IPS DF 6.9 (cell line): ENCODE results near the gene AGBL4.
"Not testable (repeated sequence)": the region's sequence is repeated elsewhere in the genome, so short reads cannot be mapped to it uniquely, and the experiment has no call there.

Source experiments
- DNase-seq: peaks from one replicate; pipeline ENCODE4 v3.0.0-alpha.2; 2013; ENCODE audit warnings: low read depth, low spot score
- H3K27ac ChIP-seq: one replicate; pipeline ENCODE4 v1.5.1; 2013; ENCODE audit warnings: low read length, control low read depth
- H3K27me3 ChIP-seq: 2 replicates; pipeline ENCODE4 v1.6.1; 2013; ENCODE audit warnings: mild to moderate bottlenecking, low read length; ENCODE audit not compliant: control insufficient read depth, insufficient read depth
- H3K36me3 ChIP-seq: 2 replicates; pipeline ENCODE4 v1.6.1; 2013; ENCODE audit warnings: low read length; ENCODE audit not compliant: control insufficient read depth, insufficient read depth
- H3K4me1 ChIP-seq: 2 replicates; pipeline ENCODE4 v1.6.1; 2013; ENCODE audit warnings: low read length; ENCODE audit not compliant: control insufficient read depth, insufficient read depth
- H3K4me3 ChIP-seq: 2 replicates; pipeline ENCODE4 v1.5.1; 2013; ENCODE audit warnings: mild to moderate bottlenecking, low read length
- H3K9me3 ChIP-seq: 2 replicates; pipeline ENCODE4 v1.6.1; 2013; ENCODE audit warnings: low read length, inconsistent platforms; ENCODE audit not compliant: control insufficient read depth, insufficient read depth
- WGBS: extraction: QIAGEN DNeasy Blood & Tissue Kit; methylation state at CpG from one replicate; pipeline ENCODE4 v1.1.7; 2013; ENCODE audit warnings: mixed read lengths, missing lambda C conversion rate; ENCODE audit not compliant: insufficient read length, insufficient coverage; 5-methylcytosine and 5-hydroxymethylcytosine counted together

The AGBL4 gene

DNA sequence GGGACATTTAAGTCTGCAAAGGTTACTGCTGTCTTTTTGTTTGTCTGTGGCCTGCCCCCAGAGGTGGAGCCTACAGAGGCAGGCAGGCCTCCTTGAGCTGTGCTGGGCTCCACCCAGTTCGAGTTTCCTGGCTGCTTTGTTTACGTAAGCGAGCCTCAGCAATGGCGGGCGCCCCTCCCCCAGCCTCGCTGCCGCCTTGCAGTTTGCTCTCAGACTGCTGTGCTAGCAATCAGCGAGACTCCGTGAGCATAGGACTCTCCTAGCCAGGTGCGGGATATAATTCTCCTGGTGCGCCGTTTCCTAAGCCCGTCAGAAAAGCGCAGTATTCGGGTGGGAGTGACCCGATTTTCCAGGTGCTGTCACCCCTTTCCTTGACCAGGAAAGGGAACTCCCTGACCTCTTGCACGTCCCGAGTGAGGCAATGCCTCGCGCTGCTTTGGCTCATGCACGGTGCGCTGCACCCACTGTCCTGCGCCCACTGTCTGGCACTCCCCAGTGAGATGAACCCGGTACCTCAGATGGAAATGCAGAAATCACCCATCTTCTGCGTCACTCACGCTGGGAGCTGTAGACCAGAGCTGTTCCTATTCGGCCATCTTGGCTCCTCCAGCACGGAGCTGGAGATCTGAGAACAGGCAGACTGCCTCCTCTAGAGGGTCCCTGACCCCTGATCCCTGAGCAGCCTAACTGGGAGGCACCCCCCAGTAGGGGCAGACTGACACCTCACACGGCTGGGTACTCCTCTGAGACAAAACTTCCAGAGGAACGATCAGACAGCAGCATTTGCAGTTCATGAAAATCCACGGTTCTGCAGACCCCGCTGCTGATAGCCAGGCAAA, 766.3 kb downstream of the AGBL4 start:
- DNase-seq, H3K27me3 ChIP-seq, H3K9me3 ChIP-seq, H3K4me1 ChIP-seq, H3K27ac ChIP-seq, H3K36me3 ChIP-seq, H3K4me3 ChIP-seq: not testable (repeated sequence)
- no CpG with 5 or more reads among the region's 32 CpGs for WGBS

DNA sequence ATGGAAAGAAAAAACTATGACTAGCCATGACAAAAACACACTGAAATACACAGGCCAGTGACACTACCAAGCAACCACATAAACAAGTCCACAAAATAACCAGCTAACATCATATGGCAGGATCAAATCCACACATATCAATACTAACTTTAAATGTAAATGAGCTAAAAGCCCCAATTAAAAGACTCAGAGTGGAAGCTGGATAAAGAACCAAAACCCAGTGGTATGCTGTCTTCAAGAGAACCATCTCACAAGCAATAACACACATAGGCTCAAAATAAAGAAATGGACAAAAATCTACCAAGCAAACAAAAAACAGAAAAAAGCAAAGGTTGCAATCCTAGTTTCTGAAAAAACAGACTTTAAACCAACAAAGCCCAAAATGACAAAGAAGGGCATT, 770.8 kb downstream of the AGBL4 start:
- H3K9me3 ChIP-seq = peaks cover 9% of the 10 kb centered on the region

DNA sequence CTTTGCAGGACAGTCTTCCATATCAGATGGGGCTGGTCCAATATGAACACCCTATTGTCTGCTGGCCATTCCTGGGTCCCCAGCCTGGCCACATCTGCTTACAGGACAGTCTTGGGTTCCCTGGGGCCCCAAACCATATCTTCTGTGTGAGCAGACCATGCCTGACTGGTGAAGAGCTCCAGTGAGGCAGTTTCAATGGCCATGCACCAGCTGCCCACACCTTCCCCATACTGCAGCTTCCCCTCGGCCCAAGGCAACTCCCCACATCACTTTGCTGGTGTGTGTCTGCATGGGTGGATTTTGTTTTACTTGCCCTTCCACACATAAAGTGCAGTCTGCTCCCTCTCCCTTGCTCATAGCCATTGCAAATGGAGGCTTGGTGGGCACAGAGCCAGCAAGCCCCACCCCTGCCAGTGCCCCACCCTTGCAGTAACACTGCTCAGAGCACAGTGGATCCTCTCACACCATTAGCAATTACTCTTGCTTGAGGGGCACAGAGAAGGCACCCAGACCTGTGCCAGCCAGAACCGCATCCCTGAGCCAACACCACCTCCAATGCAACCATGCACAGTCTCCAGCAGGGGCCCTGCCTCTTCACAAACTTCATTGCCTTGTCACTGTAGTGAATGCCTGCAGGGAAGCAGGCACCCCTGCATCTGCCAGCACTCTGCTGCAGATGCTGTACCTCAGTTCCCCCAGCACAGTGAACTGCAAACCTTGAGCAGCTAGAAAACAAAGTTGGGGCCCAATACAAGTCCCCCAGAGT, 772.6 kb downstream of the AGBL4 start:
- H3K27ac ChIP-seq = no peak overlapping the region
- H3K9me3 ChIP-seq = peaks cover 9% of the 10 kb centered on the region
- DNase-seq = no peak
- no peak overlapping the region for H3K4me3 ChIP-seq
- H3K27me3 ChIP-seq = no peaks in the 10 kb centered on the region
- WGBS = no CpG with 5 or more reads among the region's 2 CpGs
- H3K4me1 ChIP-seq = no peaks in the 10 kb centered on the region
- no peaks in the 10 kb centered on the region for H3K36me3 ChIP-seq

More for the DNA sequence above, 770.8 kb downstream of the AGBL4 start:
- H3K36me3 ChIP-seq = no peaks in the 10 kb centered on the region
- DNase-seq = no peak
- no peaks in the 10 kb centered on the region for H3K27me3 ChIP-seq
- no peak overlapping the region for H3K4me3 ChIP-seq
- no peak overlapping the region for H3K27ac ChIP-seq
- no peaks in the 10 kb centered on the region for H3K4me1 ChIP-seq

DNA sequence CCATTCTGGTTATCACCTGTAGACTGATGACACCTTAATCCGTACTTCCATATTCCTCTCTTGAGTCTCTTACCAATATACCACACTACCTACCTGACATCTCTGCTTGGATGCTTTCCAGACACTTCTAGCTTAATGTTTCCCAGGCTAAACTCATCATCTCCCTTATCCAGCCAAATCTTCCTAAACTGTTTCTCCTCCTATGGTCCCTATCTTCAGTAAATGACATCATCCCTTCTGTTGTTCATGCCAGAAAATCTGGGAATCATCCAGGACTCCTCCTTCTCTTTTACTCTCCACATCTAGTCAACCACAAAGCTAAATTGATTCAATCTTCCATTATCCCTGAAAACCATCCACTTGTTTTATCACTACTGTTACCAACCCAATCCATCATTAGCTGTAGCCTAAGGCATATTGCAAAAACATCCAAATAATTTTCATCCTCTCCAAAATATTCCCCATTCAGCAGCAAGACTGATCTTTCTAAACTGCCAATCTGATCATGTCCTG, 783.0 kb downstream of the AGBL4 start:
- H3K9me3 ChIP-seq = no peaks in the 10 kb centered on the region; the same call in 1 of the 2 replicates
- H3K4me1 ChIP-seq = no peaks in the 10 kb centered on the region
- no CpG with 5 or more reads among the region's 1 CpG for WGBS
- H3K27ac ChIP-seq = no peak overlapping the region
- no peaks in the 10 kb centered on the region for H3K36me3 ChIP-seq
- no peak for DNase-seq
- no peaks in the 10 kb centered on the region for H3K27me3 ChIP-seq
- H3K4me3 ChIP-seq = no peak overlapping the region

- Histone ChIP-seq H3K9me3 (no peaks in the 10 kb centered on the region; the same call in 1 of the 2 replicates), H3K36me3 (no peaks in the 10 kb centered on the region), H3K27me3 (no peaks in the 10 kb centered on the region), H3K4me3 (no peak overlapping the region), H3K4me1 (no peaks in the 10 kb centered on the region), H3K27ac (no peak overlapping the region)
- DNase-seq = no peak
- no CpG with 5 or more reads among the region's 1 CpG for WGBS
These were observed 788.8 kb downstream of the AGBL4 start for GRCh38 chr1:49234988-49235387.

- Histone ChIP-seq H3K27ac (no peak overlapping the region), H3K9me3 (peaks cover 8% of the 10 kb centered on the region), H3K4me3 (no peak overlapping the region), H3K36me3 (no peaks in the 10 kb centered on the region), H3K4me1 (no peaks in the 10 kb centered on the region), H3K27me3 (no peaks in the 10 kb centered on the region)
- WGBS = no CpG with 5 or more reads among the region's 1 CpG
- DNase-seq = no peak
These were observed 794.2 kb downstream of the AGBL4 start for GRCh38 chr1:49229555-49229954.

GRCh38 chr1:49226758-49227157, 797.0 kb downstream of the AGBL4 start:
- Histone ChIP-seq H3K27me3 (no peaks in the 10 kb centered on the region), H3K9me3 (peaks cover 8% of the 10 kb centered on the region), H3K4me1 (no peaks in the 10 kb centered on the region), H3K4me3 (no peak overlapping the region), H3K27ac (no peak overlapping the region), H3K36me3 (no peaks in the 10 kb centered on the region)
- DNase-seq = no peak
- no CpG with 5 or more reads among the region's 1 CpG for WGBS

- WGBS = no CpG with 5 or more reads among the region's 1 CpG
- Histone ChIP-seq H3K4me1 (no peaks in the 10 kb centered on the region), H3K36me3 (no peaks in the 10 kb centered on the region), H3K4me3 (no peak overlapping the region), H3K27ac (no peak overlapping the region), H3K9me3 (peaks cover 9% of the 10 kb centered on the region), H3K27me3 (no peaks in the 10 kb centered on the region)
- no peak for DNase-seq
These were observed 798.3 kb downstream of the AGBL4 start for GRCh38 chr1:49225464-49225863.

- no CpG with 5 or more reads among the region's 4 CpGs for WGBS
- no peak for DNase-seq
- Histone ChIP-seq H3K36me3 (no peaks in the 10 kb centered on the region), H3K4me1 (no peaks in the 10 kb centered on the region), H3K27ac (no peak overlapping the region), H3K4me3 (no peak overlapping the region), H3K27me3 (no peaks in the 10 kb centered on the region), H3K9me3 (peaks cover 6% of the 10 kb centered on the region)
These were observed 810.5 kb downstream of the AGBL4 start for GRCh38 chr1:49213301-49213700.

DNA sequence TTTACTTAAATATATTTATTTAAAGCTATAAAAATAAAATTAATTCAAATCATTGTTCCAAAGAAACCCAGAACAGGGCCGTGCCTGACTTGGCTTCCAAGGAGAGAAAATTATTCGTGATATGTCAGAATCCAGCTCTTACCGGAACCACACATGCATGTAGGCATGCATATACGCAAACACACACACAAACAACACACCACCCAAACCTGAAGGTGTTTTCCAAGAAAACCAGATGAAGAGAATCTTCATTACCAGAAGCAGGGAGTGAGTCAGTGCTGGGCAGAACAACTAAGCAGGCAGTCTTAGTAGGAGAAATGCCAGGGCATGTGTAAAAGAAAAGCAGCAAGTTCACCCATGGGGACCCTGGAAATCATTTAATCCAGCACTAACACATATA, 815.0 kb downstream of the AGBL4 start:
- Histone ChIP-seq H3K4me3 (no peak overlapping the region), H3K4me1 (no peaks in the 10 kb centered on the region), H3K36me3 (no peaks in the 10 kb centered on the region), H3K27me3 (no peaks in the 10 kb centered on the region), H3K27ac (no peak overlapping the region), H3K9me3 (peaks cover 9% of the 10 kb centered on the region)
- no CpG with 5 or more reads among the region's 4 CpGs for WGBS
- DNase-seq = no peak
